Sciatic nerve (tissue), 2 donors: ENCODE data around the gene ARID1B. TPM values are rescaled to one million over a fixed set of nuclear protein-coding genes. Genes with fewer than 3 reads are reported as not detected.
A peak's percentile ranks its signal among the peaks of the same experiment; 100 is the strongest.

ENCODE experiments used
- ATAC-seq: fragments of 200-7000 bp; cut with Tn5 transposase; one replicate; pipeline ENCODE4 v1.9.1; 2020; ENCODE audit warnings: mild to moderate bottlenecking, moderate library complexity
- DNase-seq: peaks from one replicate; pipeline ENCODE4 v3.0.0-alpha.2; 2020; ENCODE audit warnings: low spot score
- intact Hi-C: fragments of 100-400 bp; cut with DNase I; formaldehyde crosslinking; loops from one replicate; pipeline ENCODE4 v1.14.2; 2022
- total RNA-seq: library from RNA; stranded (reverse); fragmentation: NEBNext Ultra II Directional; extraction: Animal tissue kit (Norgen Biotek cat#: 25700); gene quantifications from one replicate; pipeline ENCODE4 v1.2.1, GENCODE V29; 2021
- donor health status: DM: no; HTN: no; CAD: no.
- donor health status: DM: no; HTN: no; CAD: no.

Gene ARID1B
- total RNA-seq, 1 donor from 2014 or later: 142 TPM

DNA sequence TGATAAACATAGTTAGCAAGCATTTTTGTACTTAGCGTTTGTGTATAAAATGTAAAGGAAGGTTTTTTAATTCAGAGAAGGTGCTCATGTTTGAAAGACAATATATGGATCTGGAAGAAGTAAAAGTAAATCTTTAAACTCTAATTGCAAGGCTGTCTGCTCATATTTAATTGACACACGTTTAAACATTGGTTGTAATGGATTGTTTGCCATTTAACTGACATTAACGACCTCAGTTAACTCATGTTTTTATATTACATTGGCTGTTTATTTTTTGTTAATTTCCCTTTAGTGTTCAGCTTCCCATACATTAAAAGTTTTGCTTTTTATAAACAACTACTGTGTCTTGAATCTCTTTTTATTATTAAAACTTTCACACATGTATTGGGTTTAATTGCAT lies 208.1 kb downstream of the ARID1B start:
- no peak for DNase-seq
- intact Hi-C loops: no loop called here
- no peak for ATAC-seq

DNA sequence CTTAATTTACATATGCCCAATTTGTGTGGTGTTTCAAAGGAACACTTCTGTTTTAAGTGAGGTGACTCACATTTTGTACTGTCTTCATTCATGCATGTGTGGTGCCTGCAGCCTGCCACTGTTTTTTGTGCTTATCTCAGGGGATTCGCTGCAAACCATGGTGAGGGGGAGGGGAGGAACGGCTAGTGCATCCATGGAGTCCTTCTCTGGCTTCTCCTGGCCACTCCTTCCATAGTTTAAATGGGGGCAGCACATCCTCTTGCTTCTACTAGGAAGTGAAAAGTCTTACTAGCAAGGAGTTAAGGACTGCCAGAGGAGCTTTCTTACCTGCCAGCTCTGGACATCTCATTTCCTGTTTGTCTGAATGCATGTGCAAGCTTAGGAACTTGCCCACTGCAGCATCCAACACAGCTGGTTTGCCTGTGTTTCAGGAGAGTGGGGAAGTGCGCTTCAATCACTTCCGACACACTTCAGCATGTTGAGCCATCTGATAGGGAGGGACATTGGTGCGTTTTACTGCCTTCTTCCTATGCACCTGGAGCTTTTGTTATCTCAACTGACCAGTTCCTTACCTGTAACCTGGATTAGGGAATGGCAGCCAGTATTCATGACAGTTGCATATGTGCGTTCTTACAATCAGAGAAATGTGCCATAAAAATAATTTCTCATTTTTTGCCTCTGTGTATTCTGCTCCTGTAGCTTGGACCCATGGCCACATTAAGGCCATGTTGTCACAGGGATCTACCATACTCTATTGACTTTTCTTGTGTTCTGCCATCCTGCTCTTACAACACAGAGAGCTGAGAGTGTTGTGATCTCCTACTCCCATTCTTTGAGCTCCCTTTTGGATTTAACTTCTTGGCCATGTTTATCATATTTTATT lies 211.3 kb downstream of the ARID1B start:
- intact Hi-C loops: no loop called here
- no peak for ATAC-seq
- no peak for DNase-seq

DNA sequence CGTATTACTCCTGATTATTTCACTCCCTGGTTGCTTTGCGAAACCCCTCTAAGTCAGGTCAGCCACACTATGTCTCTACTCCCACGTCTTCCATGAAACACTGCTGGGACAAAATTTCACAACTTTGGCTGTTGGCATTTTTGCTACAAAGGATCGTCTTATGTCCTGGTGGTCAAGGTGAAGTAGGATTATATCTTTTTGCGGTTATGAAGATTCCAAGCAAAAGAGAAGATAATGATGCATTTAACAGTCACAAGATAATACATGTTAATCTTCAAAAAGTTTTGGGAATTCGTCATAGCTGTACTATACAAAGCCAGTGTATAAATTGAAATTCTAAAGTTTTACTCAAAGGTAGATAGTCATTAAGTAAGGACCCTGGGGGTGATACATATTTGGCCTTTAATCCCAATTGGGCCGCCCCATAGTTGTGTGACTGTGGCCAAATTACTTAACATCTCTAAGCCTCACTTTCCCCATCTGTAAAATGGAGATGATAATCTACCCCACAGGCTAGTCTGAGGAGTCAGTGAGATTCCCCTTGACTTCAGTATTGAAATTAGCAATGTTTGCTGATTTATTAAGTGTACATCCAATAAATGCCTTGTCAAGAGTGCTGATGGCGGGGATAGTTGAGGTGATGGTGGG lies 212.1 kb downstream of the ARID1B start:
- DNase-seq (no peak), ATAC-seq (no peak)
- intact Hi-C loops: no loop called here

GRCh38 chr6:156992020-156992804 lies 215.0 kb downstream of the ARID1B start:
- ATAC-seq: peak; percentile 72
- intact Hi-C loops: no loop called here
- DNase-seq: no peak

GRCh38 chr6:156993713-156994112 lies 216.5 kb downstream of the ARID1B start:
- intact Hi-C loops: no loop called here
- DNase-seq (no peak), ATAC-seq (no peak)

GRCh38 chr6:156994215-156995076 lies 217.3 kb downstream of the ARID1B start:
- intact Hi-C loops: no loop called here
- ATAC-seq (peak; percentile 34), DNase-seq (no peak)

DNA sequence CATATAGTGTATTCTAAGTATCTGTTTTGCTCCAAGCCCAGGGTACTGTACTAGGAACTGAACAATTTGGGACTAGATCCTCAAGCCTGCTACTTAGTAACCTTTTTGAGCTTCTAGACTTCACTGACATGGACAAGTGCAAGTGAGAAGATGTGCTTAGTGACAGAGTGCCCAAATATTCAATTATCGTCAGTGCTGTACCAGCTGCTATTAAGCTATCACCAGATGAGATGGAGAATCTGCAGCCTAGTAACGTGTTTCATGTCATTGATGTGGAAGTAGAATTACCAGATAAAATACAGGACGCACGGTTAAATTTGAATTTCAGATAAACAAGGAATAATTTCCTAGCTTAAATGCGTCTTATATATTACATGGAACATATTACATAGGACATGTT lies 218.3 kb downstream of the ARID1B start:
- DNase-seq (no peak), ATAC-seq (no peak)
- intact Hi-C loops: no loop called here

DNA sequence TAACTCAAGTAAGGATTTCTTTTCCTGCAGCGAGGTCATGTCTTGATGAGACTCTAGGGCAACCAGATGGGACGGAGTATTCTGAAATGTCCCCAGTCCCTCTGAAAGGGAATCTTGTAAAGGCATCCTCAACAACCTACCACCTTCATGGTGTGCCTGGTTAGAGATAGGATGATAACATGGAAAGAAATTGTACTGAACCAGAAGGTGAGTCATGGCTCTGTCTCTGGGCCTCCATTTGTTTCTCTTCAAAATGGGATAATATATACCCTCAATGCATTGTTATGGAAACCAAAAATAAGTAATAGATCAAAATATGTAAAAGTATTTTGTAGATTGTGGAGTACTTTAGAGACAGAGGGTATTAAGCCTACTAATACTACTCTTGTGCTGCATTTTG lies 219.1 kb downstream of the ARID1B start:
- DNase-seq (no peak), ATAC-seq (no peak)
- intact Hi-C loops: no loop called here

- no peak for ATAC-seq
- intact Hi-C loops: no loop called here
- no peak for DNase-seq
These were observed 221.7 kb downstream of the ARID1B start for GRCh38 chr6:156998794-156999330.

DNA sequence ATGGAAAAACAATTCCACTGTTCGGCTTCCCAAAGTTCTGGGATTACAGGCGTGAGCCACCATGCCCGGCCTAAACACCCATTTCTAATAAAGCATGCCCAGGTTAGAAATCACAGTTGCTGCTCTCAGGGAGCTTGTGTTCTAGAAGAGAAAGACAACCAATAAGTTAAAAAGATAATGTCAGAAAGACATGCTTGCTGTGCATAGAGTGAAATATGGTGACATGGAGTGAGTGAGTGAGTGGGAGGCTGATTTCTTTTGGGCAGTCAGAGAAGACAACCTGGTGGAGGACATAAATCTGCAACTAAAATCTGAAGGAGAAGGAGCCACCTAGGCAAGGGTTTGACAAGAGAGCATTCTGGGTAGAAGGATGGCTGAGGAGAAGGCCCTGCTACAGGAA lies 222.6 kb downstream of the ARID1B start:
- intact Hi-C loops: no loop called here
- ATAC-seq (no peak), DNase-seq (no peak)

- intact Hi-C loops: no loop called here
- no peak for DNase-seq
- no peak for ATAC-seq
These were observed 224.5 kb downstream of the ARID1B start for GRCh38 chr6:157001716-157002115.

DNA sequence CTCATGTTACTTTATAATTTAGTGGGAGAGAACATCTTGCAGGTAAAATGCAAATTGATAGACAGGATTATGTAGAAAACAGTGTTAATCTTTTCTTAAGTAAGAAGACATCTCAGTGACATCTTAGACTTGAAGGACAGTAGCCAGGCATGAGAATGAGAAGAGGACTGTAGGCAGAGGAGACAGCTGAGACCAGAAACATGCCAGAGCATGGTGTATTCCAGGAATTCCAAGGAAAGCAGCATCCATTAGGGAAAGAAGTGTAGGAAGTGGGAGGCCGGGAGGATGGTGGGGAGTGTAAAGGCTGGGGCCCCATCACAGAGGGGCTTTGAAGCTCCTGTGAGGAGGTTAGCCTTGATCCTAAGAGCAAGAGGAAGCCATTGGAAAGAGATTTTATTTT lies 225.6 kb downstream of the ARID1B start:
- no peak for ATAC-seq
- DNase-seq: no peak
- intact Hi-C loops: no loop called here

- DNase-seq: no peak
- ATAC-seq: no peak
- intact Hi-C loops: no loop called here
These were observed 228.8 kb downstream of the ARID1B start for GRCh38 chr6:157005940-157006339.

DNA sequence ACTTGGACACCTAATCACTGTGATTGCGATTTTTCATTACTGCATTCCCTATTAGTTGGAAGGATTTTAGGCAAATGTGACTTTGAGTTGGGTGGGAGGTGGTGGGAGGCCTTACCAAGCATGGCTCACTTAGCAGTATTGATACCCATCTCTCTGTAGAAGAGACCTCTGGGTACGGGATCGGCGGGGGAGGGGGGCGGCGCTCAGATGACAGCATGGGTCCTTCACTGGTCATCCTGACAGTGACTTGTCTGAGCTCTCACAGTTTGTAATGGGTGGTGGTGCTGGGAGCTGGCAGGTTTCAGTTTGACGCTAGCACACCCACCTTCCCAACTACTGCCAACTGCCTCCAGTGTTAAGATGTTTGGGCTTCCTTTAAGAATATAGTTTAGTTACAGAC lies 231.4 kb downstream of the ARID1B start:
- no peak for ATAC-seq
- intact Hi-C loops: no loop called here
- DNase-seq: no peak

DNA sequence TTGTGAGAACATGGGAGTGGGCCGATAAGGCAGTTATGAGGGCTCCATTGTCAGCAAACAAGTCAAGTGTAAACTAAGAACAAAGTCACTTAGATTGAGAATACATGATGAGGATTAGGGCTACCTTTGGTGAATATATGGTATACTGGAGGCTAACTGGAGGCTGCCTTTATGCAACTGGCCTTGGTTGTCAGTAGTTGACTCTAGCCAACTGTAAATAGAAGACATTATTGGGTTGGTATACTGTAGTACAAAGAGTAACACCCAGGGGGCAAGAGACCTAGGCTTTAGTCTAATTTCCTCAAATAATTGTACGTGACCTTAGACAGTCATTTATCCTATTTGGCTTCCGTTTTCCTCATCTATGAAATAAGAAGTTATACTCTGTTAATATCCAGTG lies 235.2 kb downstream of the ARID1B start:
- ATAC-seq (no peak), DNase-seq (no peak)
- intact Hi-C loops: no loop called here

DNA sequence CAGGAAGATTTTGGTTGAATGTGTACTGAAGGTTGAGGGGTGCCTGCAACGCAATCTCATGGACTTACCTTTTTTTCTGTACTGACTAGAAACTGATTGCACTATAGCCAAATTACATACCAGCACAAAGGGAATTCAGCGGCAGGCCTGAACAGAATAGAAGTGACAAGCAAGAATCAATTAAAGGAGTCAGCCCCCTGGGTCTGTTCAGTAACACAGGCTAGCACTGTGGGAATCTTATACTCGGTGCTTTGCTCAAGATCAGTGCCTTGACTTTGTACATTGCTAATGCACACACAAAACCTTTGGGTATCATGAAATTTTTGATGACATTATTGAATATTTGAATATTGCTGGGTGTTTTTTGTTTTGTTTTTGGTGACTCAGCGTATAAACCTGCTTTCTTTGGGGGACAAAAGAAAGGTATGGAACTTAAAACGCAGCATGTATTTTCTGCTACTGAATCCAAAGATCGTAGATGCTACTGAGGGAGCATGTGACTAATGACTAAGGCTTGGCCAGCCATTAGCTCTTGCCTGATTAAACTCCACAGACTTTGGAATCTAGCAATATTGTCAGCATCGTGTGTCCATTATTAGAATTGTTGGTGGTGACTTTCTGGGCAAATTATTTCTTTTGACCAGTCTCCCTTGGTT lies 236.6 kb downstream of the ARID1B start:
- ATAC-seq (no peak), DNase-seq (no peak)
- intact Hi-C loops: no loop called here

DNA sequence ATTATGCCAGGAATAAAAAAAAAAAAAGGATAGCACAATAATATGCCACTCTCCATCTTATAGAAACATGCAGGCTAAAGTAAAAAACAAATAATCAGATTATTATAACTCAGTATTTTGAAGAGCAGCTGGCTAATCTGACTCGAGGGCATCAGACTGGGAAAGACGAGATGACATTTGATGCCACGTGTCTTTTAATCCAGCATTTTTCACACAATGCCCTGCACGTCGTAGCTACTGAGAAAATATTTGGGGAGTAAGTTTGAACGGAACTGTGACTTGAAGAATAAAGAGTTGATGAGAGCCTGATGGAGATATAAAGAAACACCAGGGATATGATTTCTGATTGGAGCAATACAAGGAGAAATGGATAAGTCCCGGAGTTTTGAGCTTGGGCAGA lies 237.7 kb downstream of the ARID1B start:
- intact Hi-C loops: no loop called here
- DNase-seq (no peak), ATAC-seq (no peak)

DNA sequence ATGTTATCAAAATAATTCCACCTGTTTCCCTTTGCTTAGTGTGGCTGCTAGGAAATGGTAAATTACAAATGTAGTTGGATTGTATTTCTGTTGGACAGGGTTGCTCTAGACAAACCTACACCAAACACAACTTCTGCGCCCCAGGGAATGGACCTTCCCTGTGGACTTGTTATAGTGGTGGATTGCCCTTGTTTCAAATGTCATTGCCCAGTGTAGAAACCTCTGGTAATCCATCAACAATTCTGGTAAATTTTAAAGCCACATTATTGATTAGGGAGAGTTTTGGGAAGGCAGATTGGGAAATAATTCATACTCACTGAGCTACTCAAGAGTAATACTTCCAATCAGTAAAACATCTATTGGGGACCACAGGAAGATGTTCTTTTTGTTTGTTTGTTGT lies 239.8 kb downstream of the ARID1B start:
- DNase-seq: no peak
- intact Hi-C loops: no loop called here
- ATAC-seq: no peak
